ENCODE data around the gene MPI.
A peak's percentile ranks its signal among the peaks of the same experiment; 100 is the strongest.

The MPI gene

GRCh38 chr15:74865316-74865715, 24.5 kb upstream of the MPI start:
- TF ChIP-seq SUZ12 (IDR thresholded peaks at IDR 0.05; ENCODE audit: extremely low read depth, insufficient read depth, insufficient read length) (no peak), ZNF274 (IDR thresholded peaks at IDR 0.05; ENCODE audit: low read depth, low read length) (no peak), YY1 (IDR thresholded peaks at IDR 0.05; ENCODE audit: insufficient read depth, insufficient read length) (no peak)
- Histone ChIP-seq H3K4me3 (ENCODE audit: insufficient read length, low read depth) (no peak overlapping the region), H3K27me3 (ENCODE audit: insufficient read depth, insufficient read length) (no peaks in the 10 kb centered on the region), H3K4me1 (ENCODE audit: insufficient read depth, insufficient read length) (peaks cover 2% of the 10 kb centered on the region), H3K36me3 (ENCODE audit: insufficient read depth, insufficient read length, low read length) (peaks cover 17% of the 10 kb centered on the region), H3K9ac (ENCODE audit: insufficient read length, low read depth) (no peak overlapping the region), H3K9me3 (ENCODE audit: insufficient read depth, low read length) (peaks cover 16% of the 10 kb centered on the region)
- DNase-seq (ENCODE audit: low read depth, low spot score) = no peak

GRCh38 chr15:74866090-74866489, 23.8 kb upstream of the MPI start:
- H3K36me3 ChIP-seq (ENCODE audit: insufficient read depth, insufficient read length, low read length) = peaks cover 17% of the 10 kb centered on the region
- peaks cover 2% of the 10 kb centered on the region for H3K4me1 ChIP-seq (ENCODE audit: insufficient read depth, insufficient read length)
- H3K4me3 ChIP-seq (ENCODE audit: insufficient read length, low read depth) = no peak overlapping the region
- DNase-seq (ENCODE audit: low read depth, low spot score) = no peak
- no peaks in the 10 kb centered on the region for H3K27me3 ChIP-seq (ENCODE audit: insufficient read depth, insufficient read length)
- TF ChIP-seq SUZ12 (IDR thresholded peaks at IDR 0.05; ENCODE audit: extremely low read depth, insufficient read depth, insufficient read length) (no peak), YY1 (IDR thresholded peaks at IDR 0.05; ENCODE audit: insufficient read depth, insufficient read length) (no peak), ZNF274 (IDR thresholded peaks at IDR 0.05; ENCODE audit: low read depth, low read length) (no peak)
- no peak overlapping the region for H3K9ac ChIP-seq (ENCODE audit: insufficient read length, low read depth)
- peaks cover 16% of the 10 kb centered on the region for H3K9me3 ChIP-seq (ENCODE audit: insufficient read depth, low read length)

GRCh38 chr15:74867466-74868038, 22.3 kb upstream of the MPI start:
- peaks cover 2% of the 10 kb centered on the region for H3K4me1 ChIP-seq (ENCODE audit: insufficient read depth, insufficient read length)
- H3K9me3 ChIP-seq (ENCODE audit: insufficient read depth, low read length) = peaks cover 16% of the 10 kb centered on the region
- H3K4me3 ChIP-seq (ENCODE audit: insufficient read length, low read depth) = no peak overlapping the region
- H3K36me3 ChIP-seq (ENCODE audit: insufficient read depth, insufficient read length, low read length) = peaks cover 17% of the 10 kb centered on the region
- no peak for DNase-seq (ENCODE audit: low read depth, low spot score)
- H3K9ac ChIP-seq (ENCODE audit: insufficient read length, low read depth) = no peak overlapping the region
- TF ChIP-seq SUZ12 (IDR thresholded peaks at IDR 0.05; ENCODE audit: extremely low read depth, insufficient read depth, insufficient read length) = no peak
- TF ChIP-seq YY1 (IDR thresholded peaks at IDR 0.05; ENCODE audit: insufficient read depth, insufficient read length) = no peak
- TF ChIP-seq ZNF274 (IDR thresholded peaks at IDR 0.05; ENCODE audit: low read depth, low read length) = no peak
- H3K27me3 ChIP-seq (ENCODE audit: insufficient read depth, insufficient read length) = no peaks in the 10 kb centered on the region

GRCh38 chr15:74868059-74868458, 21.8 kb upstream of the MPI start:
- H3K9ac ChIP-seq (ENCODE audit: insufficient read length, low read depth) = no peak overlapping the region
- no peak for DNase-seq (ENCODE audit: low read depth, low spot score)
- H3K4me1 ChIP-seq (ENCODE audit: insufficient read depth, insufficient read length) = peaks cover 2% of the 10 kb centered on the region
- peaks cover 17% of the 10 kb centered on the region for H3K36me3 ChIP-seq (ENCODE audit: insufficient read depth, insufficient read length, low read length)
- H3K4me3 ChIP-seq (ENCODE audit: insufficient read length, low read depth) = no peak overlapping the region
- no peak for TF ChIP-seq YY1 (IDR thresholded peaks at IDR 0.05; ENCODE audit: insufficient read depth, insufficient read length)
- TF ChIP-seq SUZ12 (IDR thresholded peaks at IDR 0.05; ENCODE audit: extremely low read depth, insufficient read depth, insufficient read length) = no peak
- no peak for TF ChIP-seq ZNF274 (IDR thresholded peaks at IDR 0.05; ENCODE audit: low read depth, low read length)
- H3K27me3 ChIP-seq (ENCODE audit: insufficient read depth, insufficient read length) = no peaks in the 10 kb centered on the region
- peaks cover 16% of the 10 kb centered on the region for H3K9me3 ChIP-seq (ENCODE audit: insufficient read depth, low read length)

- Histone ChIP-seq H3K9ac (ENCODE audit: insufficient read length, low read depth) (no peak overlapping the region), H3K4me1 (ENCODE audit: insufficient read depth, insufficient read length) (peaks cover 2% of the 10 kb centered on the region)
- TF ChIP-seq ZNF274 (IDR thresholded peaks at IDR 0.05; ENCODE audit: low read depth, low read length) = no peak
- no peak for TF ChIP-seq YY1 (IDR thresholded peaks at IDR 0.05; ENCODE audit: insufficient read depth, insufficient read length)
- TF ChIP-seq SUZ12 (IDR thresholded peaks at IDR 0.05; ENCODE audit: extremely low read depth, insufficient read depth, insufficient read length) = no peak
These were observed 20.5 kb upstream of the MPI start for GRCh38 chr15:74869372-74869725.

GRCh38 chr15:74869726-74870407, 20.0 kb upstream of the MPI start:
- Histone ChIP-seq H3K9ac (ENCODE audit: insufficient read length, low read depth) (no peak overlapping the region), H3K4me3 (ENCODE audit: insufficient read length, low read depth) (no peak overlapping the region), H3K36me3 (ENCODE audit: insufficient read depth, insufficient read length, low read length) (peaks cover 17% of the 10 kb centered on the region), H3K27me3 (ENCODE audit: insufficient read depth, insufficient read length) (no peaks in the 10 kb centered on the region), H3K4me1 (ENCODE audit: insufficient read depth, insufficient read length) (peaks cover 2% of the 10 kb centered on the region), H3K9me3 (ENCODE audit: insufficient read depth, low read length) (peaks cover 16% of the 10 kb centered on the region)
- TF ChIP-seq YY1 (IDR thresholded peaks at IDR 0.05; ENCODE audit: insufficient read depth, insufficient read length) (no peak), ZNF274 (IDR thresholded peaks at IDR 0.05; ENCODE audit: low read depth, low read length) (no peak), SUZ12 (IDR thresholded peaks at IDR 0.05; ENCODE audit: extremely low read depth, insufficient read depth, insufficient read length) (no peak)
- no peak for DNase-seq (ENCODE audit: low read depth, low spot score)

More at GRCh38 chr15:74869372-74869725, 20.5 kb upstream of the MPI start:
- Histone ChIP-seq H3K9me3 (ENCODE audit: insufficient read depth, low read length) (peaks cover 16% of the 10 kb centered on the region), H3K27me3 (ENCODE audit: insufficient read depth, insufficient read length) (no peaks in the 10 kb centered on the region), H3K4me3 (ENCODE audit: insufficient read length, low read depth) (no peak overlapping the region), H3K36me3 (ENCODE audit: insufficient read depth, insufficient read length, low read length) (peaks cover 17% of the 10 kb centered on the region)
- no peak for DNase-seq (ENCODE audit: low read depth, low spot score)

- Histone ChIP-seq H3K36me3 (ENCODE audit: insufficient read depth, insufficient read length, low read length) (peaks cover 17% of the 10 kb centered on the region), H3K27me3 (ENCODE audit: insufficient read depth, insufficient read length) (no peaks in the 10 kb centered on the region), H3K4me1 (ENCODE audit: insufficient read depth, insufficient read length) (peaks cover 2% of the 10 kb centered on the region), H3K9ac (ENCODE audit: insufficient read length, low read depth) (no peak overlapping the region), H3K4me3 (ENCODE audit: insufficient read length, low read depth) (no peak overlapping the region), H3K9me3 (ENCODE audit: insufficient read depth, low read length) (peaks cover 16% of the 10 kb centered on the region)
- TF ChIP-seq SUZ12 (IDR thresholded peaks at IDR 0.05; ENCODE audit: extremely low read depth, insufficient read depth, insufficient read length) = no peak
- TF ChIP-seq YY1 (IDR thresholded peaks at IDR 0.05; ENCODE audit: insufficient read depth, insufficient read length) = no peak
- no peak for TF ChIP-seq ZNF274 (IDR thresholded peaks at IDR 0.05; ENCODE audit: low read depth, low read length)
- DNase-seq (ENCODE audit: low read depth, low spot score) = peak; percentile 33
These were observed 19.2 kb upstream of the MPI start for GRCh38 chr15:74870436-74871215.
